Esophagus muscularis mucosa (tissue), 4 donors: ENCODE measurements around the gene PDK2.

Experiments used
- EP300 ChIP-seq: sonication (generic); formaldehyde crosslinking; IDR thresholded peaks from one replicate; pipeline ENCODE4 v1.6.1; 2017; ENCODE audit warnings: antibody characterized with exemption
- POLR2AphosphoS5 ChIP-seq, 2 donors: sonication (generic); formaldehyde crosslinking; IDR thresholded peaks; one replicate each; pipeline ENCODE4 v1.6.1; 2017; ENCODE audit warnings: antibody characterized with exemption in 2 of 2
- TF ChIP-seq, protein P1 (sequence below), 3 experiments: fragments of 200-600 bp in 2 of 3; fragments of 450-650 bp in 1 of 3; sonication (generic) in 2 of 3; IDR thresholded peaks; one replicate each; pipeline ENCODE4 v1.5.1; 2017 to 2019; ENCODE audit warnings: antibody characterized with exemption in 3 of 3, mild to moderate bottlenecking in 2 of 3, moderate library complexity in 1 of 3

DNA sequence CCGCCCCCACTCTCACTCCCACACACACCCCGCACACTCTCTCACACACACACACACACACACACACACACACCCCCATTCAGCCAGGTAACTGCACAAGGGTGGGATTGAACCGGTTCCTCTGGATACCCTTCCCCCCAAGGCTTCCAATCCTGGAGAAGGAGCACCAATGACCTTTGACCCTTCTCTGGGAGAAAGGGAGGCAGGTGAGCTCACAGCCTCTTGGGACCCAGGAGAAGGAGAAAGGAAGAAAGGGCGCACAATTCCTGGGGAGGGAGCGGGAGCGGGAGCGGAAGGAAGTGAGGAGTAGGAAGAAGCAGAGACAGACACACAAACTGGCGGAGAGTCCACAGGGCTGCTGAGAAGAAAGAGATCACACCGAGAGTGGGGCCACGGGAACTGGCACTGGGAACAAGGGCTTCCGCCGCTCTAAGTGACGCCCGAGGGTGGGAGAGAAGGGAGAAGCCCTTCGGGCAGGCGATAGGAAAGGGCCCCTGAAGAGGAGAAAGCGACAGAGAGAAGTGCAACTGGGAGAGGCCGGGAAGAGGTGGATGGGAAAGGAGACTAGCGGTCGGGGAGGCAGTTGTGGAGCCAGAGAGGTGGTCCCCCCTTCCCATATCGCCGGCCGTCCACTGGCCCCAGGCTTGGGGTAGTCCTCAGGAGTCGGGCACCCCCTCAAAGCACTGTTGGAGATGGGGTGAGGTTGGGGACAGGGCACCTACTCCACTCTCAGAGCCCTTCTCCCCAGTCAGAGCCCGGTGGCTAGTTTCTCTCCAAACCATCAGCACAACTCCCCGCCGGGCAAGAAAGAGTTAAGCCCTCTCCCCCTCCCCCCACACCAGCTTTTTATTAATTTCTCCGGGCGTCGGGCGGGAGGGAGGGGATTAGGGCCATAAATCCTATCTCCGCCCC lies 33.5 kb downstream of the PDK2 start:
- TF ChIP-seq, protein P1, sequence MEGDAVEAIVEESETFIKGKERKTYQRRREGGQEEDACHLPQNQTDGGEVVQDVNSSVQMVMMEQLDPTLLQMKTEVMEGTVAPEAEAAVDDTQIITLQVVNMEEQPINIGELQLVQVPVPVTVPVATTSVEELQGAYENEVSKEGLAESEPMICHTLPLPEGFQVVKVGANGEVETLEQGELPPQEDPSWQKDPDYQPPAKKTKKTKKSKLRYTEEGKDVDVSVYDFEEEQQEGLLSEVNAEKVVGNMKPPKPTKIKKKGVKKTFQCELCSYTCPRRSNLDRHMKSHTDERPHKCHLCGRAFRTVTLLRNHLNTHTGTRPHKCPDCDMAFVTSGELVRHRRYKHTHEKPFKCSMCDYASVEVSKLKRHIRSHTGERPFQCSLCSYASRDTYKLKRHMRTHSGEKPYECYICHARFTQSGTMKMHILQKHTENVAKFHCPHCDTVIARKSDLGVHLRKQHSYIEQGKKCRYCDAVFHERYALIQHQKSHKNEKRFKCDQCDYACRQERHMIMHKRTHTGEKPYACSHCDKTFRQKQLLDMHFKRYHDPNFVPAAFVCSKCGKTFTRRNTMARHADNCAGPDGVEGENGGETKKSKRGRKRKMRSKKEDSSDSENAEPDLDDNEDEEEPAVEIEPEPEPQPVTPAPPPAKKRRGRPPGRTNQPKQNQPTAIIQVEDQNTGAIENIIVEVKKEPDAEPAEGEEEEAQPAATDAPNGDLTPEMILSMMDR (IDR thresholded peaks at IDR 0.05), result no peak
- no peak for TF ChIP-seq POLR2AphosphoS5 (IDR thresholded peaks at IDR 0.05)
- TF ChIP-seq EP300, result no peak
